LNCaP clone FGC (cell line): ENCODE results near the gene CACNA1G.

ENCODE experiments used
- DNase-seq: peaks from one replicate; pipeline ENCODE4 v3.0.0-alpha.2; 2011; ENCODE audit warnings: low read depth
- H3K4me3 ChIP-seq: 2 replicates; pipeline ENCODE4 v1.5.1; 2011; ENCODE audit warnings: mild to moderate bottlenecking, low read depth, low read length, control low read depth
- CTCF ChIP-seq: IDR thresholded peaks from 2 replicates; pipeline ENCODE4 v1.5.1; 2012; ENCODE audit warnings: mild to moderate bottlenecking; ENCODE audit not compliant: control insufficient read depth, insufficient read depth; ENCODE audit errors: extremely low read depth

Gene CACNA1G

GRCh38 chr17:50565402-50566350 lies 5.2 kb downstream of the CACNA1G start:
- TF ChIP-seq CTCF: no peak
- no peak overlapping the region for H3K4me3 ChIP-seq
- no peak for DNase-seq

- no peak overlapping the region for H3K4me3 ChIP-seq
- no peak for DNase-seq
- TF ChIP-seq CTCF: no peak
Observed at GRCh38 chr17:50566886-50567285, 6.4 kb downstream of the CACNA1G start.

- DNase-seq: no peak
- no peak overlapping the region for H3K4me3 ChIP-seq
- TF ChIP-seq CTCF: no peak
Observed at GRCh38 chr17:50568659-50569058, 8.1 kb downstream of the CACNA1G start.

GRCh38 chr17:50569592-50569991 lies 9.1 kb downstream of the CACNA1G start:
- H3K4me3 ChIP-seq: no peak overlapping the region
- no peak for DNase-seq
- no peak for TF ChIP-seq CTCF

GRCh38 chr17:50570032-50570431 lies 9.5 kb downstream of the CACNA1G start:
- DNase-seq: no peak
- H3K4me3 ChIP-seq: no peak overlapping the region
- TF ChIP-seq CTCF: no peak

- no peak for TF ChIP-seq CTCF
- DNase-seq: no peak
- no peak overlapping the region for H3K4me3 ChIP-seq
Observed at GRCh38 chr17:50570528-50570927, 10.0 kb downstream of the CACNA1G start.
